ENCODE data around the gene PLPP7. TPM values are rescaled to one million over a fixed set of nuclear protein-coding genes. Genes with fewer than 3 reads are reported as not detected.
"Not testable (repeated sequence)": the region's sequence is repeated elsewhere in the genome, so short reads cannot be mapped to it uniquely, and the experiment has no call there.

PLPP7 gene
- total RNA-seq, 1 donor from 2014 or later = 5.5 TPM

DNA sequence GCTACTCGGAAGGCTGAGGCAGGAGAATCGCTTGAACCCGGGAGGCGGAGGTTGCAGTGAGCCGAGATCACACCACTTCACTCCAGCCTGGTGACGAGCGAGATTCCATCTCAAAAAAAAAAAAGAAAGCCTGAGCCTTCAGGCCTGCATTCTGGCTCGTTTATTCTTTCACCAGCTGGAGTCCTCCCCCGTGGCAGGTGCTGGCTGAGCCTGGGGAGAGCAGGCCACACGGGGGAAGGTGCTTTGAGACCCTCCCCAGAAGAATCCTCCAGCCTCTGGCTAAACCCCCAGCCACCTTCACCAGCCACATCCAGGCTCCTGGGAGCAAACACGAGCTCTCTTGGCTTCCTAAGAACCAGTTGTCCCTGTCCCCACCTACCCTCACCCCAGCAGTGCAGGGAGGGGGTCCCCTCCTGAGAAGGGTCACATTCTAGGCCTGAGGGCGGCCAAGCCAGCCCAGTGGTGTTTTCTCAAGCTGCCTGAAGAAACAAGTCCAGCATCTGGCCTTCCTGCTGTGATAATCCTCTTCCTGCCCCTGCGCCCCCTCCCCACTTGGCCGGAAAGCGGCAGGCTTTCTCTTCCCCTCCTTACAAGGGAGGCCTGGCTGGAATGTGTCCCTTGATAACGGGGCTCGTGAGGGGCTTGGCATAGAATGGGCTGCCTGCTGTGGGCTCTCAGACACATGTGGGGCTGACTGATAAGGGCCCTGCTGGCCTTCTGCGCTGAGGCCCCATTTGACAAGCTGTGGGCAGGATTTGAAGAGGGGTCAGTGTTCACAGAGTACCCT is 41.5 kb downstream of the PLPP7 start:
- DNase-seq = no peak

DNA sequence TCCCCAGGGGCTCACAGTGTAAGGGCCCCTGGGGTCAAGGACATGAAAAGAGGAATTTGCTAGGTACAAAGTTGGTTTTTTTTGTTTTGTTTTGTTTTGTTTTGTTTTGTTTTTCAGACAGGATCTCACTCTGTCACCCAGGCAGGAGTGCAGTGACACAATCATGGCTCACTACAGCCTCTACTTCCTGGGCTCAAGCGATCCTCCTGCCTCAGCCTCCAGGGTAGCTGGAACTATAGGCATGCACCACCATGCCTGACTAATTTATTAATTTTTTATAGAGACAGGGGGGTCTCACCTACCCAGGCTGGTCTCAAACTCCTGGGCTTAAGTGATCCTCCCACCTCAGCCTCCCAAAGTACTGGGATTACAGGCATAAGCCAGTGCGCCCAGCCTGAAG is 42.5 kb downstream of the PLPP7 start:
- DNase-seq = not testable (repeated sequence)

DNA sequence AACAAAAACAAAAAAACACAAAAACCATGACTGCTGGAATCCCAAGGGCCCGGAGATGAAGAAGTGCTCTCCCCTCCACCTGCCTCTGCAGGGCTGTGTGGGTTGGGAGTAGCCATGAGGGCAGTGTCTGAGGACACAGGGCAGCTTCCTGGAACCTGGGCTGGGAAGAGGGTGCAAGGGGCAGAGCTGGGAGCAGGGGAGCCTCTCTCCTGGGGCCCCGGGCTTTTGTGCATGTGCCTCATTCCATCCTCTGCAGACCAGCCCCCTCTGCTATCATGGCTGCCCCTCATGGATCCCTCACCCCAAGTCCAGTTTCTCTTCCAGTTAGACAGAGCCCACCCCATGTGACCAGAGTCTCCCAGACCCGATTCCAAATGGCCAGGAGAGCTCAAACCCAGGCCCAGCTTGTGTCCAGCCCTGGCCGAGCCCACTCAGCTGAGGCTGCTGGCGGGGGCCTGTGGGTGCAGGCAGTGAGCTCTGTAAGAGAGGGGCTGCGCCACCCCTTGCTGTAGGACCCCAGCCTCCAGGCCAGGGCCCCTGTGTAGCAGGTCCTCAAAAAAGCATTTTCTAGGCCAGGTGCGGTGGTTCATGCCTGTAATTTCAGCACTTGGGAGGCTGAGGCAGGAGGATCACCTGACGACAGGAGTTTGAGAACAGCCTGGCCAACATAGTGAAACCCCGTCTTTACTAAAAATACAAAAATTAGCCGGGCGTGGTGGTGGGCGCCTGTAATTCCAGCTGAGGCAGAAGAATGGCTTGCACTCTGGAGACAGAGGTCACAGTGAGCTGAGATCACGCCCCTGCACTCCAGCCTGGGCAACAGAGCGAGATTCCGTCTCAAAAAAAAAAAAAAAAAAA is 44.5 kb downstream of the PLPP7 start:
- DNase-seq = no peak

DNA sequence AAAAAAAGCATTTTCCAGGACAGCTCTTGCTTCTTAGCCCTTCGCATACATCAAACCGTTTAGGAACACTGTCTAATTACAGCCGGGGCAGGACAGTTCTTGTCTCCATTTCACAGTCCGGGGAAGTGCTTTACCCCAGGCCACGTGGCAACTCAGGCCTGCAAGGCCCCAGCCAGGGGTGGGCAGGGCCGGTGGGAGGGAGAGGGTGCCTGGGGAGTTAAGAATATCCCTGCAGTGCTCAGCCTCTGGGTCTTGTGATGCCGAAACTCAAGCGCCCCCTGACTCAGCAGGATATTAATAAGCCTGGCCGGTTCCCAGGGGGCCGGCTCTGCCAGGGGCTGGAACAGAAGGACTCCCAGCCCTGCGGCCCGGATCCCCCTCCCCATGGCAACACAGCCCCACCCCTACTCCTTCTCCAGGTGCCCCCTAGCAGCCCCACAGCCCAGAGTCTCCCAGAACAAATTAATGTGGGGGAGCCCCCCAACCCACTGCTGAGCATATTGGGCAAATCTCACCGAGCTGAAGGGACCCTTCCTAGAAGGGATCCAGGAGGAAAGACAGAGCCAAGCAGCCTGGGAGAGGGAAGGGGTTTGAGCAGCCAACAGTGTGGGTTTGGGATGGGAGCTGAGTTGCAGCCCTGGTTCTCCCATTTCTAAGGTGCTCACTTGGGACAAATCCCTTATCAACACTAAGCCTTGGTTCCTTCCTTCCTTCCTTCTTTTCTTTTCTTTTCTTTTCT is 45.3 kb downstream of the PLPP7 start:
- DNase-seq = no peak

DNA sequence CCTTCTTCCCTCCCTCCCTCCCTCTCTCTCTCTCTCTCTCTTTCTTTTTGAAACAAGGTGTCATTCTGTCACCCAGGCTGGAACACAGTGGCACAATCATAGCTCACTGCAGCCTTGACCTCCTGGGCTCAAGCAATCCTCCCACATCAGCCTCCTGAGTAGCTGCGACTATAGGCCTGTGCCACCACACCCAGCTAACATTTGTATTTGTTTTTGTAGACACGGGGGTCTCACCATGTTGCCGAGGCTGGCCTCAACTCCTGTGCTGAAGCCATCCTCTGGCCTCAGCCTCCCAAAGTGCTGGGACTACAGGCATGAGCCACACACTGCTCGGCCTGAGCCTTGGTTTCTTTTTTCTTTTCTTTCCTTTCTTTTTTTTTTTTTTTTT is 45.8 kb downstream of the PLPP7 start:
- no peak for DNase-seq

DNA sequence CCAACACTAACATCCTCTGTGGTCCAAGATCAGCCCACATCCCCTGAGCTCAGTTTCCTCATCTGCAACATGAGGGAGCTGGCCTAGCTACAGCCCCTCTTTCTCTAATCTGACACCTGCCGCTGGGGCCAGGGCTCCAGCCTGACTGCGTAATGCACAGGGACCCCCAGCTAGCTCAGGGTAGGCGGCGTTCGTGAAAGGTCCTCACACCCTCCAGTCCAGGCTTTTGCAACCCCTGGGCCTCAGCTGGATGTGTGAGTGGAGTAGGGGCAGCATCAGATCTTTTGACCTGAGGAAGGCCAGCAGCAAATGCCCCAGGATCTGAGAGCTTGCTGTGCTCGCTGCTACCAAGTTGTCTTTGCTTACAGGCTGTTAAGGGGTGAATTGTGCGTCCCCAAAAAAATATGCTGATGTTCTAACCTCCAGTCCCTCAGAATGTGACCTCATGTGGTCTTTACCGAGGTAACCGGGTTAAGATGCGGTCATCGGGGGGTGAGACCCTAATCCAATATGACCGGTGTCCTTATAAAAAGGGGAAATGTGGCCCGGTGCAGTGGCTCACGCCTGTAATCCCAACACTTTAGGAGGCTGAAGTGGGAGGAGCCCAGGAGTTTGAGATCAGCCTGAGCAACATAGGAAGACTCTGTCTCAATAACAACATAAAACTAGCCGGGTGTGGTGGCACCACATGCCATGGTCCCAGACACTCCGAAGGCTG is 47.8 kb downstream of the PLPP7 start:
- DNase-seq = no peak

DNA sequence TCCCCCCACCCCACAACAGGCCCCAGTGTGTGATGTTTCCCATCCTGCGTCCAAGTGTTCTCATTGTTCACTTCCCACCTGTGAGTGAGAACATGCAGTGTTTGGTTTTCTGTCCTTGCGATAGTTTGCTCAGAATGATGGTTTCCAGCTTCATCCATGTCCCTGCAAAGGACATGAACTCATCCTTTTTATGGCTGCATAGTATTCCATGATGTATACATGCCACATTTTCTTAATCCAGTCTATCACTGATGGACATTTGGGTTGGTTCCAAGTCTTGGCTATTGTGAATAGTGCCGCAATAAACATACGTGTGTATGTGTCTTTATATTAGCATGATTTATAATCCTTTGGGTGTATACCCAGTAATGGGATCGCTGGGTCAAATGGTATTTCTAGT is 49.7 kb downstream of the PLPP7 start:
- DNase-seq = not testable (repeated sequence)

DNA sequence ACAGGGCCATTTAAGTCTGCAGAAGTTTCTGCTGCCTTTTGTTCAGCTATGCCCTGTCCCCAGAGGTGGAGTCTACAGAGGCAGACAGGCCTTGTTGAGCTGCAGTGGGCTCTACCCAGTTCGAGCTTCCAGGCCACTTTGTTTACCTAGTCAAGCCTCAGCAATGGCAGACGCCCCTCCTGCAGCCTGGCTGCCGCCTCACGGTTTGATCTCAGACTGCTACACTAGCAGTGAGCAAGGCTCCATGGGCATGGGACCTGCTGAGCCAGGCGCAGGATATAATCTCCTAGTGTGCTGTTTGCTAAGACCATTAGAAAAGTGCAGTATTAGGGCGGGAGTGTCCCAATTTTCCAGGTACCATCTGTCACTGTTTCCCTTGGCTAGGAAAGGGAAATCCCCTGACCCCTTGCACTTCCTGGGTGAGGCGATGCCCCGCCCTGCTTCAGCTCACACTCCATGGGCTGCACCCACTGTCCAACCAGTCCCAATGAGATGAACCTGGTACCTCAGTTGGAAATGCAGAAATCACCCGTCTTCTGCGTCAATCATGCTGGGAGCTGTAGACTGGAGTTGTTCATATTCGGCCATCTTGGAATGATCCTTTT is 55.5 kb downstream of the PLPP7 start:
- DNase-seq = not testable (repeated sequence)

DNA sequence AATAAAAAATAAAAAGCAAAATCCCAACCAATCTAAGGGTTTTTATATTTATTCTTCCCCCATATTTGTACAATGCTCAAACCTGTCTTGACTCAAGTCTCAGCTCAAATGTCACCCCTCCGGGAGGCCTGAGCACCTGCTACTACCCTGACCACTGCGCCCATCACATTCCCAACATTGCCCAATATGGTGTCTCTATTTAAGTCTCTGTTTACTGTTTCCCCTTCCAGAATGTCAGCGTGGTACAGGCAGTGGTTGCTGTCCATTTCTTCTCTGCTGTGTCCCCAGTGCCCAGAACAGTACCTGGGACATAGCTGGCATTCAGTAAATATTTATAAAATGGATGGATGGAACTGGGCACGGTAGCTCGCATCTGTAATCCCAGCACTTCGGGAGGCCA is 57.0 kb downstream of the PLPP7 start:
- no peak for DNase-seq

DNA sequence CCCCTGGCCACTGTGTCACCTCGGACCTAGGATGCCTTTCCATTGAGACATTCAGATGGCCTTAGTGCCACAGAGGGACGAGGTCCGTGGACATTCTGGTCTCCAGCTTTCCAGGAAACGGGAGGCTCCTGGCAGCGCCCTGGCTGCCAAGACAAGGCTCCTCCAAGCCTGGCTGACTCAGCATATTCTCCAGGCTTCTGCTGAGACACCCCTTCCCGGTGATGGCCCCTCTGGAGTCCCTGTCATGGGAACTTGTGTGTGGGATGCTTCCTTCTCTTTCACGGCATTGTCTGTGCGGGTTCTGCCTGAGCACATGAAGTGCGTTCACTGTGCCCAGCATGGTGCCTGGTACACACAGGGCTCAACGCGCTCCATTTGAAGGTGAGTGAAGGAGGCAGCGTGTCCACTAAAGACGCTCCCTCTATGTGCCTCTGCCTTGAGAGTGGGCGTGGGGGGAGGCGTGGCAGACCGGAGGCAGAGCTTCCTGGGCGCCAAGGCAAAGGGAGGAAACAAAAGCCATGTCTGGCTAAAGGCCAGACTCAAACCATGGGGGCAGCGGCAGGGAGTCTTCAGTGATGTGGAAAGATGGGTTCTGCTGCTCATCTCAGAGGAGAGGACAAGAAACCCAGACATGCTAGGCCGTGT is 58.0 kb downstream of the PLPP7 start:
- DNase-seq = no peak

DNA sequence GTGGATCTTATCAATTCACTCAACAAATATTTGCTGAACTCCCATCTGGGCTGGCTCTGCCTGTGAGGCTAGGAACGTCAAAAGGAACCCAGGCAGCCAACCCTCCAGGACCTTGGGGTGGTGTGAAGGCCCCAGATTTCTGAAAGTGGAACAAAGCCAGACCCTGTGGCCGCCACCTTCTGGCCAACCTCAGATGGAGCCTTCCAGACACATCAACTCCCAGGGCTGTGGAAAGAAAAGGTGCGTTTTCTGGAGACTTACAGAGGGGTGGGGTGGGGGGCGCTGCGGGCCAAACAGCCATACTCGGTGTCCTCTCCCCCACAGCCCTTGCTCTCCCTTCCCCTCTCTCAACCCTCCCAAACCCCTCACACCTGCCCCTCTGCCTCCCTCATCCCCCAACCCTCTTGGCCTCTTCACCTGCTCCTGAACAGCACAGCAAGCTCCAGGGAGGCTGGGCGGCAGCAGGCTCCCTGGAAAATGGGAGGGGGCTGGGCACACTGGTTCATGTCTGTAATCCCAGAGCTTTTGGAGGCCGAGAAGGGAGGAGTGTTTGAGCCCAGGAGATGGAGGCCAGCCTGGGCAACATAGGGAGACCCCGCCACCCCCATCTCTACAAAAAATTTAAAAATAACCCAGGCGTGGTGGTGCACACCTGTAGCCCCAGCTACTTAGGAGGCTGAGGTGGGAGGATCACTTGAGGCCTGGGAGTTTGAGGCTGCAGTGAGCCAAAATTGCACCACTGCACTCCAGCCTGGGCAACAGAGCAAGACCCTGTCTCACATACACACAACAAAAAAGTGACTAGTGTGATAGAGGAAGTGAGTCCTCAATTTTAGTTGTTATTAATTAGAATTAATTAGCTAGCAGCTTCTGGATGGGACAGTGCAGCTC is 59.4 kb downstream of the PLPP7 start:
- DNase-seq = no peak

DNA sequence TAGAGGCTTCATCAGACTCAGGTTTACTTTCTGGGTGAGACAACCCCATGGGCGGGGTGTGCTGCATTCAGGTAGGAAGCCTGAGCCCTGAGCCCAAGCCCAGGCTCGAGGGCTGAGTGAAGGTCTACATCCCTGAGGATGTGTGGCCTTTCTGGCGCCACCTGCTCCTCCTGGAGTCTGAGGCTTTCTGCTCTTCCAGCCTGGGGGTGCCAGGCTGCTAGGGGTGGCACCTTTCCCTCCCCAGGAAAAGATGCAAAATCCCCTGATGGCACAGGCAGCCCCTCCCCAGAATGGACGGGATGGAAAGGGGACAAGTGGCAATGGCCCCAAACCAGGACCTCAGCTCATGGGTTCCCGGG is 60.0 kb downstream of the PLPP7 start:
- no peak for DNase-seq

DNA sequence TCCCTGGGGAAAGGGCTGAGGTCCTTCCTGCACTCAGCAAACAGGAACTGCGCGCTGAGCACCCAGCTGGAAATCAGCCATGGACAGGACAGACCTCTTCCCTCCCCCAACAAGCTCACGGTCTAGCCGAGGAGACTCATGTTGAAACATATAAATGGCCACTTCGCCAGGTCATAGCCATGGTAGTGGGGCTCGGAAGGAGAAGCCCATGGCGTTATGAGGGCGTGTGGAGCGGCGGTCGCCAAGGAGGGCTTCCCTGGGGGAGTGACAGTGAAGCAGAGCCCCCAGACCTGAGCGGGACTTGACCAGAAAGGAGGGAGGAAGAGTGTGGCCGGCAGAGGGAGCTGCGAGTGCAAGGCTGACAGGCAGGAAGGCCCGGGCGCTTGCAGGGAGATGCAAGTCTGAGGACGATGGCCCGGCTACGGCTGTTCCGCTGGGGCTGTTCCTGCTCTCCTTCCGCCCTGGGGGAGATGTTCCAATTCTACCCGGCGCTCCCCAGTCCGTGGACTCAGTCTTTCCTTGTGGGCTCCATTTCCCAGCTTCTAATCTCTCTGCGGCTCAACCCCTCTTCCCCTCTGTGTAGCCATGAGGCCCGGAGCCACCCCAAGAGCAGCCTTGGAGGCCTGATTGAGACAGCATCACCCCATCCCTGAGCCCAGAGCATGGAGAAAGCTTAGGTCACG is 60.5 kb downstream of the PLPP7 start:
- peak; percentile 84 for DNase-seq

DNA sequence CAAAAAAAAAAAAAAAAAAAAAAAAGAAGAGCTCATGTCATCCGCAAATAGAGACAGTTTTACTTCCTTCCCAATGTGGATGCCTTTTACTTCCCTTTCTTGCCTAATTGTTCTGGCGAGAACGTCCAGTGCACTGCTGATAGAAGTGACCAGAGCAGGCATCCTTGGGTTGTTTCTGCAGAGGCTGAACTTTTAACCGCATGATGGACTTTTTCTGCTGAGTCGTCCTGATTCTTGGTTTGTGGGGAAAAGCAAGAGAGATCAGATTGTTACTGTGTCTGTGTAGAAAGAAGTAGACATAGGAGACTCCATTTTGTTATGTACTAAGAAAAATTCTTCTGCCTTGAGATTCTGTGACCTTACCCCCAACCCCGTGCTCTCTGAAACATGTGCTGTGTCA is 67.0 kb downstream of the PLPP7 start:
- DNase-seq = not testable (repeated sequence)

DNA sequence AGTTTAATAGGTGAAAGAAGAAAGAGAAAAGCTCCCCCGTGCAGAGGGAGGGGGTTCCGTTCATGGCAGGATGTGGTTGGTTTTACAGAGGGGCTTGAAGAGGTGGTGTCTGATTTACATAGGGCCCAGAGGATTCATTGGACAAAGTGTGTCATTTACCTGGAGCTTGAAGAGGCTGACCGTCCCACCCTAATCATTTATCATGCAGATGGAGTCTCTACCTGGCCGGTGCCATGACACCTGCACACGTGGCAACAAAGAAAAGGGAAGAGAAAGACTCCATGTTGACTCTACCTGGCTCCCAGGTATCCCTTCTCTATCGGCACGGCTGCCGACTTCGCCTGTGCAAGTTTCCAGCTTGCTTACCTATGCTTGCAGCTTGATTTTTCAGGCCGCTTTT is 69.0 kb downstream of the PLPP7 start:
- no peak for DNase-seq
